ENCODE measurements around the gene ABCA13. TPM values are rescaled to one million over a fixed set of nuclear protein-coding genes. Genes with fewer than 3 reads are reported as not detected.

The ABCA13 gene
- total RNA-seq, 3 donors from 2014 or later = 0.43 to 1.6 (median 1.1) TPM

DNA sequence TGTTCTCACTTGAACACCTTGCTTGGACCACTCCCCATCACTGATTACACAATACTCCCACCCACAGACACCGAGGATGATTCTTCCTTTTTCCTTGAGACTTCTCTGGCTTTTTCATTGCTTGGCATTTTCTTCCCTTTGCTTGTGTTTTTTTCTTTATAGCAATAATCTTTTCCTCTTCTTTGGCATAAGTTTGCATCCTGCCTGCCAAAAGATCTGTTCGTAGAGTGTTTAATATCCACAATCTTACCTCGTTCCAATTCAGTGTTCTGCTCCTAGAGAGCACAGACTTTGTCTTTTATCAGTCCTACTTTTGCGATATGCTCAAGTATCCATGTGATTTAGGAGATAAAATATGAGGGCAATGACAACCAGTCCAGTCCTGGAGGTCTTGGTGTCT is 449.8 kb downstream of the ABCA13 start:
- no peaks in the 10 kb centered on the region for H3K9me3 ChIP-seq
- ATAC-seq = no peak
- no peak overlapping the region for H3K4me3 ChIP-seq
- no peak for DNase-seq
- H3K4me1 ChIP-seq (ENCODE audit: low read depth) = no peaks in the 10 kb centered on the region
- TF ChIP-seq, protein P1, sequence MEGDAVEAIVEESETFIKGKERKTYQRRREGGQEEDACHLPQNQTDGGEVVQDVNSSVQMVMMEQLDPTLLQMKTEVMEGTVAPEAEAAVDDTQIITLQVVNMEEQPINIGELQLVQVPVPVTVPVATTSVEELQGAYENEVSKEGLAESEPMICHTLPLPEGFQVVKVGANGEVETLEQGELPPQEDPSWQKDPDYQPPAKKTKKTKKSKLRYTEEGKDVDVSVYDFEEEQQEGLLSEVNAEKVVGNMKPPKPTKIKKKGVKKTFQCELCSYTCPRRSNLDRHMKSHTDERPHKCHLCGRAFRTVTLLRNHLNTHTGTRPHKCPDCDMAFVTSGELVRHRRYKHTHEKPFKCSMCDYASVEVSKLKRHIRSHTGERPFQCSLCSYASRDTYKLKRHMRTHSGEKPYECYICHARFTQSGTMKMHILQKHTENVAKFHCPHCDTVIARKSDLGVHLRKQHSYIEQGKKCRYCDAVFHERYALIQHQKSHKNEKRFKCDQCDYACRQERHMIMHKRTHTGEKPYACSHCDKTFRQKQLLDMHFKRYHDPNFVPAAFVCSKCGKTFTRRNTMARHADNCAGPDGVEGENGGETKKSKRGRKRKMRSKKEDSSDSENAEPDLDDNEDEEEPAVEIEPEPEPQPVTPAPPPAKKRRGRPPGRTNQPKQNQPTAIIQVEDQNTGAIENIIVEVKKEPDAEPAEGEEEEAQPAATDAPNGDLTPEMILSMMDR (IDR thresholded peaks at IDR 0.05) = no peak
- no peaks in the 10 kb centered on the region for H3K36me3 ChIP-seq (ENCODE audit: low read depth)
- intact Hi-C loops (cut with DNase I, micrococcal nuclease) = no loop called here

DNA sequence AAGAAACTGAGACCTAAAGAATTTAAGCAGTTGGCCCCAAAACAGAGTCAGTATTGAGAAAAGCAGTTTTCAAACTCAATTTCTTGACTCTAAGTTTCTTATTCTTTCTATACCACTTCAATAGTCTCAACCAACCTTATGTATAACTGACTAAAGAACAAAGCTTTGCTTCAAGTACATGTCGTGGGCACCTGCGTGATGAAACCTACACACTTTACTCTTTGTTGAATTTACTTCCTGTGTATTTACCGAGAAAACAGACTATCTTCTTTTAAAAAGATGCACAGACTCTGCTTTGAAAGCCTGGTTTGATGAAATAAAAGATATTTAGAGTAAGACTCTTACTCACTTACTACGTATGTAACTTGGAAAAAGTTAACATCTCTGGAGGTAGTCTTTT is 455.9 kb downstream of the ABCA13 start:
- intact Hi-C loops (cut with DNase I, micrococcal nuclease) = no loop called here
- H3K4me1 ChIP-seq (ENCODE audit: low read depth) = no peaks in the 10 kb centered on the region
- no peak overlapping the region for H3K4me3 ChIP-seq
- TF ChIP-seq, protein P1 (IDR thresholded peaks at IDR 0.05) = no peak
- H3K36me3 ChIP-seq (ENCODE audit: low read depth) = no peaks in the 10 kb centered on the region
- DNase-seq (no peak), ATAC-seq (no peak)
- no peaks in the 10 kb centered on the region for H3K9me3 ChIP-seq

DNA sequence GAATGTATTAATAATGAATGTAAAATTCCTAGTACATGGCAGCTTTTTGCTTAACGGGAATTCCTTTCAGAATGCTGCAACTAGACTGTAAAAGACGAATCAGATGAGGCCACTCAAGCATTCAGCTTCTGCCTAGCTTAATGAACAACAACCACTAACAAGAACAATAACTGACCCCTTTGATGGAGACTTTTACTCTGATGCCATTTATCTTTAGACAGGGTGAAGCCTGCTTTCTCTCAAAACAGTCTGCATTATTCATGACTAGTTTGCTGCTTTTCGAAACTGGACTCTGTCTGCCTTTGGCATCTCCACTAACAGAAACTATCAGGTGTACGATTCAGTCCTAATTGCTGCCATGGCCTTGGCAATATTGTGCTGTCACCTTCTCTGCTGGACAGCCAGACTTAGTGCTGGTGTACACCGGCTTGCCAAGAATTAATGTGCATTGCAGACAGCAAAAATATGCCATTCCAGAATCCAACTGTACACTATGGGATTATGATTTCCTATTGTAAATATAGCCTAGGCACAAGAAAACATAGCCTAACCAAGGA is 457.6 kb downstream of the ABCA13 start:
- no peaks in the 10 kb centered on the region for H3K4me1 ChIP-seq (ENCODE audit: low read depth)
- intact Hi-C loops (cut with DNase I, micrococcal nuclease) = no loop called here
- DNase-seq = no peak

DNA sequence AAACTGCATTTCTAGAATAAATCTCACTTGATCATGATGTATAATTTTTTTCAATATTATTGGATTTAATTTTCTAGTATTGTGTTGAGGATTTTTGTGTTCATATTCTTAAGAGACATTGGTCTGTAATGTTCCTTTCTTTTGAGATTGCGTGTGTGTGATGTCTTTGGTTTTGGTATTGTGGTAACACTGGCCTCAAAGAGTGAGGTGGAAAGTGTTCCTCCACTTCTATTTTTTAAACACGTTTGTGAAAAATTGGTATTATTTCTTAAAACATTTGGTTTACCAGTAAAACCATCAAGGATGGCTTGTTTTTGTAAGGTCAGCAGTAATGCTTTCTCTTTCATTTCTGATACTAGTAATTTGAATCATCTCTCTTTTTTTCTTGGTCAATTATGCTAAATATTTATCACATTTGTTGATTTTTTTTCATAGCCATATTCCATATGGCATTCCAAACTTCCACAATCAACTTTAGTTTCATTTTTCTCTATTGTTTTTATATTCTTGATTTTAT is 462.9 kb downstream of the ABCA13 start:
- TF ChIP-seq, protein P1 (IDR thresholded peaks at IDR 0.05) = no peak
- DNase-seq (no peak), ATAC-seq (no peak)
- Histone ChIP-seq H3K9me3 (no peaks in the 10 kb centered on the region), H3K36me3 (ENCODE audit: low read depth) (no peaks in the 10 kb centered on the region), H3K4me1 (ENCODE audit: low read depth) (no peaks in the 10 kb centered on the region), H3K4me3 (no peak overlapping the region)
- intact Hi-C loops (cut with DNase I, micrococcal nuclease) = no loop called here

More for the DNA sequence above, 457.6 kb downstream of the ABCA13 start:
- TF ChIP-seq, protein P1 (IDR thresholded peaks at IDR 0.05) = no peak
- ATAC-seq = no peak
- H3K4me3 ChIP-seq = no peak overlapping the region
- no peaks in the 10 kb centered on the region for H3K9me3 ChIP-seq
- no peaks in the 10 kb centered on the region for H3K36me3 ChIP-seq (ENCODE audit: low read depth)

DNA sequence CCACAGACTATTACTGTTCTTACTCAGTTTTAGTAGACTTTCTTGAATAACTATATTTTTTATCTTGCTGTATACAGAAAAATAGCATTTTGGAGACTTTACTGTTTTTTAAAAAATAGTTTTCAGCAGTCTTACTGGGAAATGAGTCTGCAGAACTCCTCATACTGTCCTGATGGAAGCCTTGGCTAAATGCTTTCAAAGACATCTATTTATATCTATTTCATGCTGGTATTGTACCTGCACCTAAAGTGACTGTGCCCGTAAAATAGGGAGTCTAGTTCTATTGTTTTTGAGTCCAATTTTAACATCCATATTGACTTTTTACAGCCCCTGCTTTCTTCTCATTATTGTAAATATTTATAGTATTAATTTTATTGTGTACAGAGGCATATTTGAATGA is 464.5 kb downstream of the ABCA13 start:
- no peaks in the 10 kb centered on the region for H3K9me3 ChIP-seq
- ATAC-seq (no peak), DNase-seq (no peak)
- intact Hi-C loops (cut with DNase I, micrococcal nuclease) = no loop called here
- H3K36me3 ChIP-seq (ENCODE audit: low read depth) = no peaks in the 10 kb centered on the region
- no peak overlapping the region for H3K4me3 ChIP-seq
- TF ChIP-seq, protein P1 (IDR thresholded peaks at IDR 0.05) = no peak
- H3K4me1 ChIP-seq (ENCODE audit: low read depth) = no peaks in the 10 kb centered on the region
